Breast epithelium (tissue), 3 donors: Measurements from ENCODE around the gene NEURL1.

ENCODE experiments used
- CTCF ChIP-seq, 3 donors: fragments of 450-650 bp; IDR thresholded peaks; one replicate each; pipeline ENCODE4 v1.5.1; 2016 to 2017; ENCODE audit warnings: antibody characterized with exemption in 3 of 3, mild to moderate bottlenecking in 3 of 3, moderate library complexity in 3 of 3
- POLR2A ChIP-seq: fragments of 450-650 bp; IDR thresholded peaks from one replicate; pipeline ENCODE4 v1.6.1; 2016; ENCODE audit warnings: antibody characterized with exemption, mild to moderate bottlenecking, moderate library complexity

- TF ChIP-seq CTCF (IDR thresholded peaks at IDR 0.05) = no peak
- no peak for TF ChIP-seq POLR2A
Observed at GRCh38 chr10:103495321-103495720, 1.8 kb downstream of the NEURL1 start.
